ENCODE results near the gene NELL2. TPM values are rescaled to one million over a fixed set of nuclear protein-coding genes. Genes with fewer than 3 reads are reported as not detected.
"Not testable (repeated sequence)": the region's sequence is repeated elsewhere in the genome, so short reads cannot be mapped to it uniquely, and the experiment has no call there.

The NELL2 gene
- total RNA-seq, 1 experiment from 2014 or later: 1.1 TPM

DNA sequence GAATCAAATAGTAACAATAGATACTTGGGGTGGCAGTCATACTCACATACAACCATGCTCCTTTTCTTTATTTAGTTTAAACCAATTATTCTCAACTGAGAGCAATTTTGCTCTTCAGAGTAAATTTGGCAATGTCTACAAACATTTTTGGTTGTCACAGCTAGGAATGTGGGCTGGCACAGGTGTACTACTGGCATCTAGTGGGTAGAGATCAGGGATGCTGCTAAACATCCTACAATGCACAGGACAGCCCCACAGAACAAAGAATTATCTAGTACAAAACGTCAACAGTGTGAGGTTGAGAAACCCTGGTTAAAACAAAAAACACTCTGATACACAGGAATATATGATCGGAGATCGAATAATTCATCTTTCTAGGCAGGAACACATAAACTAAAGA is 186.5 kb downstream of the NELL2 start (continued):
- TF ChIP-seq YY1 (IDR thresholded peaks at IDR 0.05; ENCODE audit: extremely low read depth, insufficient replicate concordance, low read depth, low read length) (no peak), EZH2phosphoT487 (IDR thresholded peaks at IDR 0.05; ENCODE audit: borderline replicate concordance) (no peak), CEBPB (IDR thresholded peaks at IDR 0.05; ENCODE audit: low read depth) (no peak), ZFX (IDR thresholded peaks at IDR 0.05) (no peak), EGR1 (IDR thresholded peaks at IDR 0.05; ENCODE audit: low read depth) (no peak)
- TF ChIP-seq, protein P1, sequence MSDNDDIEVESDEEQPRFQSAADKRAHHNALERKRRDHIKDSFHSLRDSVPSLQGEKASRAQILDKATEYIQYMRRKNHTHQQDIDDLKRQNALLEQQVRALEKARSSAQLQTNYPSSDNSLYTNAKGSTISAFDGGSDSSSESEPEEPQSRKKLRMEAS (IDR thresholded peaks at IDR 0.05): no peak

DNA sequence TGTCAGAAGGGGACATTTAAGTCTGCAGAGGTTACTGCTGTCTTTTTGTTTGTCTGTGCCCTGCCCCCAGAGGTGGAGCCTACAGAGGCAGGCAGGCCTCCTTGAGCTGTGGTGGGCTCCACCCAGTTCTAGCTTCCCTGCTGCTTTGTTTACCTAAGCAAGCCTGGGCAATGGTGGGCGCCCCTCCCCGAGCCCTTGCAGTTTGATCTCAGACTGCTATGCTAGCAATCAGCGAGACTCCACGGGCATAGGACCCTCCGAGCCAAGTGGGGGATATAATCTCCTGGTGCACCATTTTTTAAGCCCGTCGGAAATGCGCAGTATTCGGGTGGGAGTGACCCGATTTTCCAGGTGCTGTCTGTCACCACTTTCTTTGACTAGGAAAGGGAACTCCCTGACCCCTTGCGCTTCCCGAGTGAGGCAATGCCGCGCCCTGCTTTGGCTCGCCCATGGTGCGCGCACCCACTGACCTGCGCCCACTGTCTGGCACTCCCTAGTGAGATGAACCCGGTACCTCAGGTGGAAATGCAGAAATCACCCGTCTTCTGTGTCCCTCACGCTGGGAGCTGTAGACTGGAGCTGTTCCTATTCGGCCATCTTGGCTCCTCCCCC is 189.2 kb downstream of the NELL2 start:
- ATAC-seq; H3K4me1 ChIP-seq (ENCODE audit: control insufficient read depth in 1 of 2, insufficient read depth in 2 of 2, low read length in 2 of 2); H3K9me3 ChIP-seq (ENCODE audit: control insufficient read depth in 1 of 2, insufficient read depth in 1 of 2, low read depth in 1 of 2, low read length in 2 of 2); H3K9me2 ChIP-seq (ENCODE audit: insufficient read depth); H3K27ac ChIP-seq (ENCODE audit: low read depth, low read length); H4K20me1 ChIP-seq (ENCODE audit: insufficient read depth); H3K79me2 ChIP-seq (ENCODE audit: insufficient read depth, low read length); H3K36me3 ChIP-seq (ENCODE audit: control insufficient read depth in 1 of 2, insufficient read depth in 2 of 2, low read length in 2 of 2); BruUV-seq (replicated peaks); H2AFZ ChIP-seq (ENCODE audit: low read depth, low read length, poor library complexity, severe bottlenecking); POLR2A ChIA-PET; intact Hi-C loops (cut with micrococcal nuclease); H3K4me3 ChIP-seq (replicated peaks in 1 of 2; ENCODE audit: low read depth in 1 of 2, low read length in 2 of 2); H3K9ac ChIP-seq (ENCODE audit: low read length); H3K27me3 ChIP-seq (ENCODE audit: insufficient read depth, low read length); DNase-seq (ENCODE audit: low read depth, low spot score); CTCF ChIA-PET; H3K4me2 ChIP-seq (ENCODE audit: low read length); RAD21 ChIA-PET (ENCODE audit: low non-redundant PET in 1 of 2, low total read pairs in 2 of 2, uncharacterized antibody in 2 of 2, unreplicated experiment in 2 of 2): not testable (repeated sequence)

DNA sequence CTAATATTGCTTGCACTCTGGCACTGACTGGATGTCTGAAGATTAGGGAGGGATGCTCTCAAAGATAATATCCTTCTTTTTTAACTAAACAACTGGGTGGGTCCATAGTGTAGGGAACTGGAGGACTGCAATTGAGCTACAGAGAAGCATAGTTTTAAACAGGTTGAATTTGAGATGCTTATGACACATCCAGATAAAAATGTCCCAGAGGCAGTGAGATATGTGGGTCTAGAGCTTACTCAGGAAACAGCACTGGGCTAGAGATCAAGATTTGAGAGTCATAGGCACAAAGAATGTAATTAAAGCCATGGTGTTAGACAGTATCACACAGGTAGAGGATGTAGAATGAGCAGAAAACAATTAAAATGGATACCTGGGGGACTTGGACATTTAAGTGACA is 198.4 kb downstream of the NELL2 start:
- no TSS peak for BruUV-seq (replicated peaks)

More for the DNA sequence above, 198.4 kb downstream of the NELL2 start:
- Histone ChIP-seq H4K20me1 (ENCODE audit: insufficient read depth) (no peaks in the 10 kb centered on the region), H3K27ac (ENCODE audit: low read depth, low read length) (no peak overlapping the region), H3K4me2 (ENCODE audit: low read length) (no peak overlapping the region), H3K36me3 (ENCODE audit: control insufficient read depth in 1 of 2, insufficient read depth in 2 of 2, low read length in 2 of 2) (no peaks in the 10 kb centered on the region), H3K4me3 (replicated peaks in 1 of 2; ENCODE audit: low read depth in 1 of 2, low read length in 2 of 2) (no peak overlapping the region), H3K9ac (ENCODE audit: low read length) (no peak overlapping the region), H3K9me2 (ENCODE audit: insufficient read depth) (no peaks in the 10 kb centered on the region), H2AFZ (ENCODE audit: low read depth, low read length, poor library complexity, severe bottlenecking) (no peak overlapping the region), H3K9me3 (ENCODE audit: control insufficient read depth in 1 of 2, insufficient read depth in 1 of 2, low read depth in 1 of 2, low read length in 2 of 2) (no peaks in the 10 kb centered on the region), H3K4me1 (ENCODE audit: control insufficient read depth in 1 of 2, insufficient read depth in 2 of 2, low read length in 2 of 2) (no peaks in the 10 kb centered on the region), H3K79me2 (ENCODE audit: insufficient read depth, low read length) (no peaks in the 10 kb centered on the region), H3K27me3 (ENCODE audit: insufficient read depth, low read length) (peaks cover 14% of the 10 kb centered on the region; the same call in 1 of the 2 replicates)
- RAD21 ChIA-PET (ENCODE audit: low non-redundant PET in 1 of 2, low total read pairs in 2 of 2, uncharacterized antibody in 2 of 2, unreplicated experiment in 2 of 2): no interaction called here
- CTCF ChIA-PET: no interaction called here
- ATAC-seq: no peak
- TF ChIP-seq POLR2AphosphoS5 (IDR thresholded peaks at IDR 0.05; ENCODE audit: low read depth, low read length): no peak
- no peak for TF ChIP-seq JUND (IDR thresholded peaks at IDR 0.05)
- TF ChIP-seq, protein P2, sequence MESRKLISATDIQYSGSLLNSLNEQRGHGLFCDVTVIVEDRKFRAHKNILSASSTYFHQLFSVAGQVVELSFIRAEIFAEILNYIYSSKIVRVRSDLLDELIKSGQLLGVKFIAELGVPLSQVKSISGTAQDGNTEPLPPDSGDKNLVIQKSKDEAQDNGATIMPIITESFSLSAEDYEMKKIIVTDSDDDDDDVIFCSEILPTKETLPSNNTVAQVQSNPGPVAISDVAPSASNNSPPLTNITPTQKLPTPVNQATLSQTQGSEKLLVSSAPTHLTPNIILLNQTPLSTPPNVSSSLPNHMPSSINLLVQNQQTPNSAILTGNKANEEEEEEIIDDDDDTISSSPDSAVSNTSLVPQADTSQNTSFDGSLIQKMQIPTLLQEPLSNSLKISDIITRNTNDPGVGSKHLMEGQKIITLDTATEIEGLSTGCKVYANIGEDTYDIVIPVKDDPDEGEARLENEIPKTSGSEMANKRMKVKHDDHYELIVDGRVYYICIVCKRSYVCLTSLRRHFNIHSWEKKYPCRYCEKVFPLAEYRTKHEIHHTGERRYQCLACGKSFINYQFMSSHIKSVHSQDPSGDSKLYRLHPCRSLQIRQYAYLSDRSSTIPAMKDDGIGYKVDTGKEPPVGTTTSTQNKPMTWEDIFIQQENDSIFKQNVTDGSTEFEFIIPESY (IDR thresholded peaks at IDR 0.05; ENCODE audit: extremely low read depth, insufficient replicate concordance, low read length): no peak
- TF ChIP-seq FOSL1 (IDR thresholded peaks at IDR 0.05; ENCODE audit: low read depth): no peak
- TF ChIP-seq, protein P1 (IDR thresholded peaks at IDR 0.05): no peak
- TF ChIP-seq ZFX (IDR thresholded peaks at IDR 0.05): no peak
- no peak for TF ChIP-seq SRF (IDR thresholded peaks at IDR 0.05; ENCODE audit: low read depth)
- intact Hi-C loops (cut with micrococcal nuclease): no loop called here
- no peak for DNase-seq (ENCODE audit: low read depth, low spot score)
- POLR2A ChIA-PET: no interaction called here

Measured in HCT116 (cell line).